Measurements from ENCODE around the gene HDAC9.

The HDAC9 gene

GRCh38 chr7:18768256-18768655, 272.7 kb downstream of the HDAC9 start:
- TF ChIP-seq FOXP2 (optimal IDR thresholded peaks at IDR 0.05; ENCODE audit: borderline replicate concordance, extremely low read depth, extremely low read length, insufficient read depth) (no peak), SIN3A (IDR thresholded peaks at IDR 0.05; ENCODE audit: borderline replicate concordance, insufficient read depth, low read length) (no peak), TAF1 (IDR thresholded peaks at IDR 0.05; ENCODE audit: borderline replicate concordance, insufficient read depth, low read length) (no peak), REST (IDR thresholded peaks at IDR 0.05; ENCODE audit: insufficient read depth in 1 of 2, low read depth in 2 of 2, low read length in 2 of 2) (no peak), POLR2AphosphoS5 (IDR thresholded peaks at IDR 0.05; ENCODE audit: low read depth, low read length) (no peak)

- TF ChIP-seq REST (IDR thresholded peaks at IDR 0.05; ENCODE audit: insufficient read depth in 1 of 2, low read depth in 2 of 2, low read length in 2 of 2): no peak
- no peak for TF ChIP-seq FOXP2 (optimal IDR thresholded peaks at IDR 0.05; ENCODE audit: borderline replicate concordance, extremely low read depth, extremely low read length, insufficient read depth)
- no peak for TF ChIP-seq TAF1 (IDR thresholded peaks at IDR 0.05; ENCODE audit: borderline replicate concordance, insufficient read depth, low read length)
- no peak for TF ChIP-seq POLR2AphosphoS5 (IDR thresholded peaks at IDR 0.05; ENCODE audit: low read depth, low read length)
- TF ChIP-seq SIN3A (IDR thresholded peaks at IDR 0.05; ENCODE audit: borderline replicate concordance, insufficient read depth, low read length): no peak
Measured at GRCh38 chr7:18770154-18770811, 274.7 kb downstream of the HDAC9 start.

GRCh38 chr7:18770822-18771221, 275.3 kb downstream of the HDAC9 start:
- TF ChIP-seq TAF1 (IDR thresholded peaks at IDR 0.05; ENCODE audit: borderline replicate concordance, insufficient read depth, low read length) (no peak), POLR2AphosphoS5 (IDR thresholded peaks at IDR 0.05; ENCODE audit: low read depth, low read length) (no peak), REST (IDR thresholded peaks at IDR 0.05; ENCODE audit: insufficient read depth in 1 of 2, low read depth in 2 of 2, low read length in 2 of 2) (no peak), FOXP2 (optimal IDR thresholded peaks at IDR 0.05; ENCODE audit: borderline replicate concordance, extremely low read depth, extremely low read length, insufficient read depth) (no peak), SIN3A (IDR thresholded peaks at IDR 0.05; ENCODE audit: borderline replicate concordance, insufficient read depth, low read length) (no peak)

- no peak for TF ChIP-seq FOXP2 (optimal IDR thresholded peaks at IDR 0.05; ENCODE audit: borderline replicate concordance, extremely low read depth, extremely low read length, insufficient read depth)
Measured at GRCh38 chr7:18771834-18772566, 276.5 kb downstream of the HDAC9 start.

- no peak for TF ChIP-seq FOXP2 (optimal IDR thresholded peaks at IDR 0.05; ENCODE audit: borderline replicate concordance, extremely low read depth, extremely low read length, insufficient read depth)
- no peak for TF ChIP-seq SIN3A (IDR thresholded peaks at IDR 0.05; ENCODE audit: borderline replicate concordance, insufficient read depth, low read length)
- no peak for TF ChIP-seq TAF1 (IDR thresholded peaks at IDR 0.05; ENCODE audit: borderline replicate concordance, insufficient read depth, low read length)
- TF ChIP-seq POLR2AphosphoS5 (IDR thresholded peaks at IDR 0.05; ENCODE audit: low read depth, low read length): no peak
- no peak for TF ChIP-seq REST (IDR thresholded peaks at IDR 0.05; ENCODE audit: insufficient read depth in 1 of 2, low read depth in 2 of 2, low read length in 2 of 2)
Measured at GRCh38 chr7:18772567-18772965, 277.0 kb downstream of the HDAC9 start.

Measured in PFSK-1 (cell line).